Measurements from ENCODE around the gene ATP2B2.

The ATP2B2 gene

GRCh38 chr3:10344147-10344943 is 161.0 kb downstream of the ATP2B2 start:
- DNase-seq (ENCODE audit: low read depth), result peak; percentile 38

GRCh38 chr3:10343526-10343925 is 161.9 kb downstream of the ATP2B2 start:
- no peak for DNase-seq (ENCODE audit: low read depth)

- DNase-seq (ENCODE audit: low read depth), result no peak
Measured at GRCh38 chr3:10342781-10343180, 162.6 kb downstream of the ATP2B2 start.

- no peak for DNase-seq (ENCODE audit: low read depth)
Measured at GRCh38 chr3:10341901-10342398, 163.4 kb downstream of the ATP2B2 start.

GRCh38 chr3:10340476-10340875 is 164.9 kb downstream of the ATP2B2 start:
- DNase-seq (ENCODE audit: low read depth), result no peak

- DNase-seq (ENCODE audit: low read depth), result no peak
Measured at GRCh38 chr3:10340046-10340445, 165.3 kb downstream of the ATP2B2 start.

- no peak for DNase-seq (ENCODE audit: low read depth)
Measured at GRCh38 chr3:10339376-10339955, 165.9 kb downstream of the ATP2B2 start.

- no peak for DNase-seq (ENCODE audit: low read depth)
Measured at GRCh38 chr3:10338591-10339353, 166.6 kb downstream of the ATP2B2 start.

GRCh38 chr3:10338164-10338470 is 167.3 kb downstream of the ATP2B2 start:
- no peak for DNase-seq (ENCODE audit: low read depth)

- no peak for DNase-seq (ENCODE audit: low read depth)
Measured at GRCh38 chr3:10337323-10338163, 167.8 kb downstream of the ATP2B2 start.

GRCh38 chr3:10336761-10337160 is 168.6 kb downstream of the ATP2B2 start:
- no peak for DNase-seq (ENCODE audit: low read depth)

GRCh38 chr3:10335871-10336622 is 169.3 kb downstream of the ATP2B2 start:
- DNase-seq (ENCODE audit: low read depth), result no peak

- DNase-seq (ENCODE audit: low read depth), result no peak
Measured at GRCh38 chr3:10335190-10335738, 170.1 kb downstream of the ATP2B2 start.

- no peak for DNase-seq (ENCODE audit: low read depth)
Measured at GRCh38 chr3:10334459-10334858, 170.9 kb downstream of the ATP2B2 start.

- no peak for DNase-seq (ENCODE audit: low read depth)
Measured at GRCh38 chr3:10334042-10334441, 171.3 kb downstream of the ATP2B2 start.

GRCh38 chr3:10333349-10333650 is 172.1 kb downstream of the ATP2B2 start:
- no peak for DNase-seq (ENCODE audit: low read depth)

GRCh38 chr3:10332481-10333348 is 172.7 kb downstream of the ATP2B2 start:
- DNase-seq (ENCODE audit: low read depth), result no peak

GRCh38 chr3:10331320-10331719 is 174.1 kb downstream of the ATP2B2 start:
- no peak for DNase-seq (ENCODE audit: low read depth)

GRCh38 chr3:10330319-10330718 is 175.1 kb downstream of the ATP2B2 start:
- no peak for DNase-seq (ENCODE audit: low read depth)

GRCh38 chr3:10329495-10330015 is 175.8 kb downstream of the ATP2B2 start:
- DNase-seq (ENCODE audit: low read depth), result no peak

Data from stimulated activated CD8-positive, alpha-beta memory T cell treated with anti-CD3 and anti-CD28 coated beads, Interleukin-15, amount 100 ng/mL, for 1 hour (primary cell).